Measurements from ENCODE around the gene GABPB1. TPM values are rescaled to one million over a fixed set of nuclear protein-coding genes. Genes with fewer than 3 reads are reported as not detected.

Gene GABPB1
- total RNA-seq, 1 experiment from 2014 or later: 45.0 TPM

DNA sequence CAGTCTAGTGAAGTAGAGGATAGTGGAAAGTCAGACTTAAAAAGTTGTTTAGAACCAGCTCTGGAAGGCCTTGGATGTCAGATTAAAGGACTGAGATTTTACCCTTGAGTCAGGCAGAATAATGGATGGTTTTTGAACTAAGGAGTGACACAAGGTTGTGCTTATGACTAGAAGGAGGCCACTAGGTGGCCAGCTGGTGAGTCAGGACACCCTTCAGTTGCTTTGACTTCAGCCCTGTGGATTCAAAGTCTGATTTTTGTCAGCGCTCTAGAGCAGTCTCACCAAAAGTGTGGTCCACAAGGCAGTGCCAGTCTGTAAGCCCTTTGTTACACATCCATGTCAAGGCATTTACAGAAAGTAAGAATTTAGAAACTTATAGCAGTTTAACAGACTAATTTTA lies 3.8 kb upstream of the GABPB1 start:
- Mint-ChIP-seq H3K27me3 (ENCODE audit: low read depth) (no peaks in the 10 kb centered on the region), H3K9me3 (peaks cover 0 to 1% of the 10 kb centered on the region in 2 experiments; a peak in 1 of 5 replicates), H3K27ac (no peak overlapping the region), H3K4me1 (peaks cover 12 to 14% of the 10 kb centered on the region in 2 experiments), H3K4me3 (no peak overlapping the region), H3K36me3 (ENCODE audit: insufficient read depth in 1 of 3, low read depth in 3 of 3) (peaks cover 26 to 55% (median 50%) of the 10 kb centered on the region in 3 experiments)
- Histone ChIP-seq H4K8ac (replicated peaks; ENCODE audit: insufficient read length, low read depth, low read length) (no peak overlapping the region), H2BK5ac (ENCODE audit: insufficient read length, low read length) (no peak overlapping the region), H2AK5ac (ENCODE audit: insufficient read length, low read length) (no peak overlapping the region), H2BK15ac (ENCODE audit: low read depth, low read length) (no peak overlapping the region), H3K27ac (ENCODE audit: insufficient read length, low read depth, low read length) (no peak overlapping the region), H3K56ac (ENCODE audit: insufficient read length, low read depth, low read length) (no peak overlapping the region), H3K23ac (ENCODE audit: insufficient read length, low read depth, low read length) (no peak overlapping the region), H3K23me2 (ENCODE audit: insufficient read length, low read depth, low read length, poor library complexity, severe bottlenecking) (peaks cover 6% of the 10 kb centered on the region), H2AFZ (ENCODE audit: low read length) (no peak overlapping the region), H3K4ac (ENCODE audit: low read depth, low read length) (no peak overlapping the region), H4K91ac (ENCODE audit: insufficient read length, low read depth, low read length) (no peak overlapping the region), H4K20me1 (ENCODE audit: control insufficient read depth, insufficient read depth, insufficient read length) (no peaks in the 10 kb centered on the region), H3K9me3 (ENCODE audit: control insufficient read depth, low read depth, low read length) (no peaks in the 10 kb centered on the region), H3K9ac (ENCODE audit: extremely low read depth, insufficient read length, low read length) (no peak overlapping the region), H3T11ph (ENCODE audit: low read length) (no peak overlapping the region), H3K4me1 (ENCODE audit: insufficient read depth, low read length) (no peaks in the 10 kb centered on the region), H2BK20ac (ENCODE audit: low read depth, low read length, poor library complexity, severe bottlenecking) (no peak overlapping the region), H2BK120ac (ENCODE audit: low read depth, low read length, poor library complexity, severe bottlenecking) (no peak overlapping the region), H3K79me1 (ENCODE audit: insufficient read depth, low read depth, low read length, poor library complexity, severe bottlenecking) (peaks cover 3% of the 10 kb centered on the region), H3K79me2 (ENCODE audit: insufficient read depth, low read length) (peaks cover 11% of the 10 kb centered on the region; the same call in 1 of the 2 replicates), H3K14ac (ENCODE audit: insufficient read depth, low read length) (no peak overlapping the region), H4K5ac (ENCODE audit: insufficient read length, low read depth, low read length) (no peak overlapping the region), H3K18ac (ENCODE audit: insufficient read length, low read depth, low read length) (no peak overlapping the region), H2BK12ac (ENCODE audit: insufficient read length, low read depth, low read length) (no peak overlapping the region), H3K4me2 (ENCODE audit: insufficient read depth, insufficient read length, low read length) (no peak overlapping the region), H3K27me3 (ENCODE audit: insufficient read depth, low read length) (no peaks in the 10 kb centered on the region)
- peak; percentile 36 for DNase-seq
- no CpG with 5 or more reads among the region's 1 CpG for WGBS (ENCODE audit: extremely low coverage, insufficient read length, low lambda C conversion rate)
- TF ChIP-seq, protein P1, sequence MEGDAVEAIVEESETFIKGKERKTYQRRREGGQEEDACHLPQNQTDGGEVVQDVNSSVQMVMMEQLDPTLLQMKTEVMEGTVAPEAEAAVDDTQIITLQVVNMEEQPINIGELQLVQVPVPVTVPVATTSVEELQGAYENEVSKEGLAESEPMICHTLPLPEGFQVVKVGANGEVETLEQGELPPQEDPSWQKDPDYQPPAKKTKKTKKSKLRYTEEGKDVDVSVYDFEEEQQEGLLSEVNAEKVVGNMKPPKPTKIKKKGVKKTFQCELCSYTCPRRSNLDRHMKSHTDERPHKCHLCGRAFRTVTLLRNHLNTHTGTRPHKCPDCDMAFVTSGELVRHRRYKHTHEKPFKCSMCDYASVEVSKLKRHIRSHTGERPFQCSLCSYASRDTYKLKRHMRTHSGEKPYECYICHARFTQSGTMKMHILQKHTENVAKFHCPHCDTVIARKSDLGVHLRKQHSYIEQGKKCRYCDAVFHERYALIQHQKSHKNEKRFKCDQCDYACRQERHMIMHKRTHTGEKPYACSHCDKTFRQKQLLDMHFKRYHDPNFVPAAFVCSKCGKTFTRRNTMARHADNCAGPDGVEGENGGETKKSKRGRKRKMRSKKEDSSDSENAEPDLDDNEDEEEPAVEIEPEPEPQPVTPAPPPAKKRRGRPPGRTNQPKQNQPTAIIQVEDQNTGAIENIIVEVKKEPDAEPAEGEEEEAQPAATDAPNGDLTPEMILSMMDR (conservative IDR thresholded peaks at IDR 0.05): peak; percentile 64
